ENCODE data around the gene CCDC142. TPM values are rescaled to one million over a fixed set of nuclear protein-coding genes. Genes with fewer than 3 reads are reported as not detected.

CCDC142 gene
- total and polyA plus RNA-seq, 2 donors (not counting 1 experiment from before 2014, with no cell fraction given) = 13.0 to 61.6 TPM

DNA sequence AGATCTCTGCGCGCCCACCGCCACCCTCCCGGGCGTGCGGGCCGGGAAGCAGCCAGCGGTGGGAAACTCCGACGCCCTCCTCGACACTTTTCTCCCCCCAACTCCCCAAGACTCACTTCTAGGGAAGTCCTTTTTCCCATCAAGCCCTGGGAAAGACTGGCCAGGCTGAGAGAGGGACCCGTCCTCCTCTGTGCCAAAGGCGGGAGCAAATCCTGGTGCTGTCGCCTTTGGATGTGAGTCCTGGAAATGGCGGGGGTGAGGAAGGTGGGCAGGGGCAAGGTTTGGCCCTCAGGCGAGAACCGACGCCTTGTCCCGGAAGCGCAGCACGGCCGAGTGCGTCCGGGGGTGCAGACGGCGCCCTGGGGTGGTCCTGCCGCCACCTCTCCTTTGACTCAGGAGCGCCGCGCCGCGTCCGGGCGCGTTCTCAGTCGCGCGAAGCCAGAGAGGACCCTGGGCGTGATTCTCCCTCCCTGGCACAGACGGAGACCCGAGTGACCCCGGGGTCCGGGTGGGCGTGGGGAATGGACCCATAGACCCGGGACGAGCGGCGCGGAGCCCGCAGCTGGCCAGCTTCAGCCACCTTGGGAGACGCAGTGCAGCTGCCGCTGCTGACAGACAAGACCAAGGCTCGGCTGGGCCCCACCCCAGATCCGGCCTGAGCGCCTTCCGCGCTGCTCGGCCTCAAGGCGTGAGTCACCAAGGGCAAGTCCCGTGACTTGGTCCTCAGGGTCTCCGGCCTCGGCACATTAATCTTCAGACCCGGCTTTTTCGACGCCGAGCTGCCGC is 20.1 kb upstream of the CCDC142 start:
- TF ChIP-seq CTCF (IDR thresholded peaks at IDR 0.05) = no peak
- peak; percentile 90 for TF ChIP-seq EZH2 (IDR thresholded peaks at IDR 0.05; ENCODE audit: borderline replicate concordance, insufficient read depth, low read depth, low read length, poor library complexity, severe bottlenecking)
- H3K4me3 ChIP-seq (ENCODE audit: control extremely low read depth in 1 of 5, extremely low read depth in 1 of 5, insufficient read depth in 1 of 5, low read depth in 2 of 5, low read length in 4 of 5) = peak overlapping the region; percentile 3 to 67 (median 52)
- ATAC-seq (ENCODE audit: low read depth) (peak; percentile 18), DNase-seq (peak; percentile 69)
- intact Hi-C loops (cut with micrococcal nuclease) = loop anchor here (1.0 kb wide), 1 partner anchor 84 kb away; no protein-coding TSS in a partner anchor
- peak overlapping the region; percentile 73 for H2AFZ ChIP-seq (ENCODE audit: insufficient read depth, low read depth, low read length, poor library complexity, severe bottlenecking)
- no peak overlapping the region for H3K27ac ChIP-seq (ENCODE audit: low read length in 2 of 2)
- 1% methylated on average over 56 of the region's 67 CpGs for WGBS (ENCODE audit: insufficient coverage)
- no peaks in the 10 kb centered on the region for H4K20me1 ChIP-seq (ENCODE audit: control insufficient read depth, insufficient read depth, low read length, poor library complexity, severe bottlenecking)
- H3K27ac Mint-ChIP-seq = peak overlapping the region; percentile 81
- H3K9me3 ChIP-seq (ENCODE audit: control extremely low read depth in 1 of 3, control insufficient read depth in 2 of 3, insufficient read depth in 1 of 3, low read length in 2 of 3) = peaks cover 0 to 27% (median 0%) of the 10 kb centered on the region in 3 donors
- H3K36me3 ChIP-seq (replicated peaks in 1 of 2; ENCODE audit: control extremely low read depth in 1 of 2, control insufficient read depth in 1 of 2, extremely low read depth in 1 of 2, insufficient read depth in 2 of 2, low read length in 1 of 2) = peaks cover 0 to 10% of the 10 kb centered on the region in 2 experiments
- H3K9ac ChIP-seq (ENCODE audit: low read length) = peak overlapping the region; percentile 67
- CTCF ChIA-PET = interaction anchor here (1.0 to 8.1 kb wide), 9 partner anchors 8 to 85 kb away, joined by 3 to 111 read pairs (median 5); partner anchors contain the start of genes CCDC142, TLX2 and TTC31
- H3K27me3 ChIP-seq (replicated peaks in 1 of 4; ENCODE audit: control extremely low read depth in 1 of 4, control insufficient read depth in 3 of 4, insufficient read depth in 4 of 4, low read length in 3 of 4) = peaks cover 0 to 80% (median 37%) of the 10 kb centered on the region in 4 experiments
- H3K4me1 Mint-ChIP-seq = peaks cover 75% of the 10 kb centered on the region
- peak overlapping the region; percentile 94 for H3K4me2 ChIP-seq (replicated peaks; ENCODE audit: low read depth, low read length, poor library complexity, severe bottlenecking)
- POLR2A ChIA-PET = interaction anchor here (0.6 to 1.6 kb wide), 4 partner anchors 45 to 84 kb away, joined by 3 to 6 read pairs (median 4); partner anchors contain the start of gene WBP1
- H3K4me1 ChIP-seq (ENCODE audit: control insufficient read depth in 2 of 2, insufficient read depth in 2 of 2, low read length in 2 of 2) = peaks cover 55 to 58% of the 10 kb centered on the region in 2 donors
- H3K79me2 ChIP-seq (ENCODE audit: control insufficient read depth, insufficient read depth, low read length) = peaks cover 8% of the 10 kb centered on the region
- H3K4me3 Mint-ChIP-seq = peak overlapping the region; percentile 86
- peaks cover 62% of the 10 kb centered on the region for H3K27me3 Mint-ChIP-seq
- H3K9me3 Mint-ChIP-seq (ENCODE audit: insufficient read depth) = no peaks in the 10 kb centered on the region
